NB4 (cell line): ENCODE results near the gene SMYD1.

ENCODE experiments used
- DNase-seq: peaks from one replicate; pipeline ENCODE4 v3.0.0; 2010; ENCODE audit warnings: low read depth
- H3K4me3 ChIP-seq: one replicate; pipeline ENCODE4 v1.5.1; 2011; ENCODE audit warnings: mild to moderate bottlenecking, low read depth, low read length, moderate library complexity
- CTCF ChIP-seq: IDR thresholded peaks from one replicate; pipeline ENCODE4 v1.5.1; 2012; ENCODE audit warnings: low read depth, low read length
- MAX ChIP-seq: IDR thresholded peaks from 2 replicates; pipeline ENCODE4 v1.6.1; 2011; ENCODE audit warnings: low read depth, low read length
- MYC ChIP-seq: IDR thresholded peaks from 2 replicates; pipeline ENCODE4 v1.6.1; 2011; ENCODE audit warnings: low read depth, low read length
- POLR2A ChIP-seq: IDR thresholded peaks from 2 replicates; pipeline ENCODE4 v1.6.1; 2011; ENCODE audit warnings: mild to moderate bottlenecking; ENCODE audit not compliant: insufficient read length; ENCODE audit errors: extremely low read depth

SMYD1 gene

GRCh38 chr2:88148929-88149438 lies 81.4 kb downstream of the SMYD1 start:
- no peak for DNase-seq
- TF ChIP-seq POLR2A (no peak), MAX (no peak), MYC (no peak), CTCF (no peak)
- H3K4me3 ChIP-seq, result no peak overlapping the region

DNA sequence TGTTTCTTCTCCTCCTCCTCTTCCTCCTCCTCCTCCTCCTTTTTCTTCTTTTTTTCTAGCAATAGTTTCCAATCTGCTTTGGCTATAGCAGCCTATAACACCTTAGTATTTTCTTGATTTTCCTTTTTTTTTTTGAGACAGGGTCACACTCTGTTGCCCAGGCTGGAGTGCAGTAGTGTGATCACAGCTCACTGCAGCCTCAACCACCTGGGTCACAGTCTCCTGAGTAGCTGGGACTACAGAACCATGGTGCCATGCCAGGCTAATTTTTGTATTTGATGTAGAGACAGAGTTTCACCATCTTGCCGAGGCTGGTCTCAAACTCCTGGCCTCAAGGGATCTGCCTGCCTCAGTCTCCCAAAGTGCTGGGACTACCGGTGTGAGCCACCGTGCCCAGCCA lies 91.9 kb downstream of the SMYD1 start:
- no peak overlapping the region for H3K4me3 ChIP-seq
- DNase-seq, result no peak
- no peak for TF ChIP-seq CTCF
- no peak for TF ChIP-seq MAX
- TF ChIP-seq POLR2A, result no peak

DNA sequence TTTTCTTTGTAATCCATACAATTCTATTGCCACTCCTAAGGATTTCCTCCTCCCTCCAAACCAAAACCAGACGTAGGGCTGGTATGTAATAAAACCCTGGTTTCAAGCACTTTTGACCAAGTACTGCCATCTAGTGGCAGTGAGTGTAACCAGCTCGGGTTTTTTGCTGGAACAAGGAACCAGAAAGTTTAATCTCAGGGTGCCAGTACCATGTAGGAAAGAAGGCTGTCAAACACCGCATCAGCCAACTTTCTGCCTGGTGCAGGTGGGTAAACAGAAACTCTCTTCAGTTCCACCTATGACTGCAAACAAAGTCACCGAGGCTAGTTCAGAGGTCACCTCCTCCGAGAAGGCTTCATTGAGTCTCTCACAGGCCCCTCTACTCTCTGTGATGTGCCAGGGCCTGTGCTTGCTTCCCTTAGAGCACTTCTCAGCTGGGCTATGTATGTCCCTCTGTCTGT lies 92.4 kb downstream of the SMYD1 start:
- DNase-seq, result peak; percentile 79
- no peak for TF ChIP-seq MAX
- peak; percentile 86 for TF ChIP-seq CTCF
- no peak for TF ChIP-seq MYC
- TF ChIP-seq POLR2A, result no peak
- no peak overlapping the region for H3K4me3 ChIP-seq

- no peak for TF ChIP-seq MYC
- TF ChIP-seq CTCF, result no peak
- TF ChIP-seq MAX, result no peak
- no peak for TF ChIP-seq POLR2A
- no peak for DNase-seq
- H3K4me3 ChIP-seq, result no peak overlapping the region
Observed at GRCh38 chr2:88160517-88160916, 92.9 kb downstream of the SMYD1 start.

- no peak overlapping the region for H3K4me3 ChIP-seq
- TF ChIP-seq MYC, result no peak
- no peak for DNase-seq
Observed at GRCh38 chr2:88161446-88162244, 94.0 kb downstream of the SMYD1 start.
